GM19035 (cell line): ENCODE data around the gene OR6X1.

Experiments used
- ATAC-seq: cut with Tn5 transposase; IDR thresholded peaks from one replicate; pipeline ENCODE4 v1.9.1; 2021; ENCODE audit not compliant: unreplicated experiment

The OR6X1 gene

DNA sequence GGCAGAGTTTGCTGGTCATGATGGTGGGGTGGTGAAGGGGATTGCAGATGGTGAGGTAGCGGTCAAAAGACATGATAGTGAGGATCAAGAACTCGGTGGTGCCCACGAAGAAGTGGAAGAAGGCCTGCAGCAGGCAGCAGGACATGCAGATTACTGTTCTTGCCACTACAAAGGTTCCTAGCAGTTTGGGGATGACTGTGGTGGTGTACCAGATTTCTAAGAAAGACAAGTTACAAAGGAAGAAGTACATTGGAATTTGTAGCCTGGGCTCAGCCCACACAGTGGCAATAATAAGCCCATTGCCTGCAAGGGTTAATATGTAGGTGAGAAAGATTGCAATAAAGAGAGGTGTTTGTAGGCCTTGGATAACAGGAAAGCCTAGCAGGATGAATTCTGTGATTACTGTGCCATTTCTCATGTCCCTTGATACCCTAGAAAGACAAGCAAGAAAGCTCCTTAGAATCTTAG lies at the start of gene OR6X1:
OR6X1 (minus strand) TSS at position 418 of the 468 bp plus-strand sequence; CDS start at position 418, 0 bp downstream.
- no peak for ATAC-seq

GRCh38 chr11:123801765-123802164 lies 47.4 kb upstream of the OR6X1 start:
- ATAC-seq = no peak

DNA sequence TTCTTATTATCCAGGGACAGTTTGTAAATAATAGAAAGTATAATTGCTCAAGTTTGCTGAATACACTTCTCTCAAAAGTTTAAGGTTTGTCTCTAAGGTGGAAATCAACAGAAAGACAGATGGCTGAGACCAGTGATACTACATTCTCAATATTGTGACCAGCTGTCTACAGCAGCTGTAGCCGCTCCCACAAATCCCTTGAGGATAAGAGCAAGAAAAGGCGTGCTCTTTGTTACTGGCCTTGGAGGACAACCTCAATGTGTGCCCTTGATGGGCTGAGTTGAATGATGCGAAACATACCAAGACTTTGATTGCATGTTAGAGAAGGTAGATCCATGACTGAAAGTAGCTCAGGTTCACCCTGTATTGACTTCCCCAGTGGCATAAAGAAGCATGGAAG lies 45.7 kb upstream of the OR6X1 start:
- no peak for ATAC-seq

DNA sequence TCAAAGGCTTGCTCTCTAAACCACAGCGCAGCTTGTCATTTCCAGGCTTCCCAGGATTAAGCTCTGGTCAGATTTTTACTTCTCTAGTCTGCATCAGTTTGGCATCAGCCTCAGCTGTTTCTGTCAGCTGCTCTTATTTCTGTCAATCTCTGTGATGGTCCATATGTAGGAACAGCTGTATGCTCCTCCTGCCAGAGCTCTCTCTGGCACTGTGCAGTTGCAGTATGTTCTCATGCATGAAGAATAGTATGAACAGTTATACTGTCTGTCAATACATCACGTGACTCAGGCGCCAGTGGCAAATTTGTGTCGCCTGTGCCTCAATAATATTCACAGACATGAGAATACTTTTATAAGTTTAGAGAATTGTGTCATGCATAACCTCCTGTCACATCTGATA lies 45.1 kb upstream of the OR6X1 start:
- no peak for ATAC-seq

DNA sequence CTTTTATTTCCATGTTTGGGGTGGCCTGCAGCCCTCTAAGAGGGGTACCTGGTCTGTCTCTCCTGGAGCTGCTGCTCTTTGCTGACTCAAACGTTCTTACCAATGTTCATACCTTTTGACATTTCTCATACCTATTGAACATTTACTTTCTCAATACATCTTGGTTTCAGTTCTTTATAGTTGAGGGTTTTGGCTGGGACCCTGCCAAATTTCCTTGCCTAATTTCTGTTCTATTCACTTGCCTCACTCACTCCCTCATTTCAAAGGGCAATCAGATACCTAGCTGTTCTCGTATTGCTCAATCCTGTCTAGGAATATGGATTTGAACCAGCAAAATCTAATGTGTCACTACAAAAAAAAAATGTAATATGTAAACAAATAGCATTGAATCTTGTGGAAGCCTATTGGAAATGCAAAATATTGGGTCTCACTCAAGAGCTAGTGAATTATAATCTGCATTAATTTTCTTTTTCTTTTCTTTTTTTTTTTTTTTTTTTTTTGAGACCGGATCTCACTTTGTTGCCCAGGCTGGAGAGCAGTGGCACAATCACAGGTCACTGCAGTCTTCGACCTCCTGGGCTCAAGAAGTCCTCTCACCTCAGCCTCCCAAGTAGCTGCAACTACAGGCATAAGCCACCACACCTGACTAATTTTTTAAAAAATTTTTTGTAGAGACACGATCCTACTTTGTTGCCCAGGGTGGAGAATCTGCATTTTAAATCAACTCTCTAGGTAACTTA lies 44.4 kb upstream of the OR6X1 start:
- no peak for ATAC-seq

DNA sequence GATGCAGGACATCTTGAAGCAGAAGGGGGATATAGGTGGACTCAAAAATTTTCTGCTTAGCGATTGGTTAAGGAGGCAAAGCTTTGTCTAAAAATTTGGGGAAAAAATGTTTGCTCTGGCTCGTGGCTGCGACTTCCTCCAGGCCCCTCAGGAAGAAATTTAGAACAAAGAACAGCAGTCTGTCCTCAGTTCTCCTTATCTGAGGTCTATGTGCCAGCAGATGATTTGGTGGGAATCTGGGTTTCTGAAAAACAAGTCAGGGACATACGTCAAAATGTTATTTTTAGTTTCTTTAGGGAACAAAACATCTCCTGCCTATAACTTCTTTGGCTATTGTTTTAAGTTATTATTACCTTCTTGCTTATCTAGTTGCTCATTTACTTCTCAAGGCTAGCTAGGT lies 43.8 kb upstream of the OR6X1 start:
- no peak for ATAC-seq

GRCh38 chr11:123797541-123797940 lies 43.2 kb upstream of the OR6X1 start:
- no peak for ATAC-seq

- ATAC-seq = no peak
These were observed 42.8 kb upstream of the OR6X1 start for GRCh38 chr11:123797114-123797513.

GRCh38 chr11:123796226-123796625 lies 41.9 kb upstream of the OR6X1 start:
- no peak for ATAC-seq

DNA sequence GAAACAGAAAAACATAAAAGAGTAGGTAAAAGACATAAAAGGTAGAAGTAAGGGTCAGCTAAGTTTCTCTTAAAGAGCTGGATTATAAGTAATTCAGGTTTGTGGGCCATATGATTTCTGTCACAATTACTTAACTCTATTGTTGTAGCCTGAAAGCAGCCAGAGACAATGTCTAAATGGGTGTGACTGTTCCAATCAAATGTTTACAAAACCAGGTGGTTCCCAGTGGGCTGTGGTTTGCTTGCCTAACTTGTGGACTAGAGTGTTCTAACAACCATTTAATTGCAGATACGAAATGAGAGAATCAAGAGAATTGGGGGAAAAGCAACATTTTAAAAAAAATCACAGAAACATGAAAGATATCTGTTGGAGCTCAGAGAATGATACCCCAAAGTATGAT lies 29.2 kb upstream of the OR6X1 start:
- no peak for ATAC-seq

GRCh38 chr11:123778511-123778910 lies 24.2 kb upstream of the OR6X1 start:
- ATAC-seq = no peak

DNA sequence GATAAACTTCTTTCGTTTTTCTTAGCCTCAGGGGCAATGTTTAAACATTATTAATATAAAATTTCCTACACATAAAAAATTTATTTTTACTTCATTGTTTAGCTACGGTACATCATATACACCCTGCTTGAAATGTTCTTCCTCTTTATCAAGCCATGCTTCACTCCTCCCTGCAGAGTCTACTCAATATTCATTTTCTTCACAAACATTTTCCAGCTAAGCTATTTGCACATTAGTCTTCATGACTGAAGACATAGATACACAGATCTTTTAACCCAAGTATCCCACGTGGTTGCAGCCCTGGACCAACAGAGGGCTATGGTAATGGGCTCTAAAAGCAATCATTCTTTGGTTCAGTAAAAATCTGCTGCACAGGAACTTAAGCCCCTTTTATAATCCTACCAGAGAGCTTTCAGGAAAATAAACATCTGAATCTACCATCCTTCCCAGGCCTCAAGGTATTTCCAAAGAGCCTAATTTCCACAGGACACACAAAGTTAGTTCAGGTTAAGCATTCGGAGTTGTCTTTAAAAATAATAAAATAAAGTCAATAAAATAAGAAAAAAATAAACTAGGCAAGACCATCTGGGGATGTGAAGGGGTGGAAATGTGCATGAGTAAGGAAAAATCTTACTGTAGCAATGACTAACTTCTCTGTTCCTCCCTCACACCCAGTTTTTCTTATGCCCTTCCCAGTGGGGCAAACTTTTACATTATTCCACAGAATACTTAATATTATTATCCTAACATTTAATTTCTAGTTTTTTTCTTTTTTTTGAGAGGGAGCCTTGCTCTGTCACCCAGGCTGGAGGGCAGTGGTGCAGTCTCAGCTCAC lies 21.6 kb upstream of the OR6X1 start:
- no peak for ATAC-seq

DNA sequence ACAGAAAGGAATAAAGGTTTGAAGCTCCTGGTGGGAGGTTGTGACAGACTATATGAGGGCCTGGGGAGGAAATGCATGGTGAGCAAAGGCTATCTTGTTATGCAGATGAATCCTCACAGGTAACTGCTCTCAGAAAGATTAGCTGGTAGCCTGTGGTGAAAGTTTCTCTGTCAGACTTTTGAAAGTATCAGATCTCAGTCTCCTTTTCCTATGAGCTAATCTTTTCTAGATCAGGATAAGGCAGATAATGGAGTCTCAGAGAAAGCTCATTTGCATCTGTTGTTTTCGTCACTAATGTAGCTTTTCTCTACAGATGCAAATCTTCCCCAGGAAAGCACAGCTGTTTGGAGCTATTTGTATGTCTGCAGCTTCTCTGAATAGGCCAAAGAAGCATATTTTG lies 21.0 kb upstream of the OR6X1 start:
- no peak for ATAC-seq

DNA sequence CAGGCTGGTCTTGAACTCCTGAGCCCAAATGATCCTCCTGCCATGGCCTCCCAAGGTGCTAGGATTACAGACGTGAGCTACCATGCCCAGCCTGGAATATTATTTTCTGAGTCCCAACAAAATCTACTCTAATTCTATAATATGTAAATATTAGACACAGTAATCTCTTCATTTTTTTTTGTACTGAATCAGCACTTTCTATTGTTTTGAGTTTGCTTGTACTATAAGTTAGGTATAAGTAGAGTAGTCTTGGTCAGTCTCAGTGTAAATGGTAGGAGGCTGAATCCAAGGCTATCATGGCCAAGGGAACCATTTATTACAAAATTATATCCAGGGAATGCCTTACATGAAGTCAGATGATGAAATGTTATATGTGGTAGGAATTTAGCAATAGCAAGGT lies 19.6 kb upstream of the OR6X1 start:
- ATAC-seq = no peak

DNA sequence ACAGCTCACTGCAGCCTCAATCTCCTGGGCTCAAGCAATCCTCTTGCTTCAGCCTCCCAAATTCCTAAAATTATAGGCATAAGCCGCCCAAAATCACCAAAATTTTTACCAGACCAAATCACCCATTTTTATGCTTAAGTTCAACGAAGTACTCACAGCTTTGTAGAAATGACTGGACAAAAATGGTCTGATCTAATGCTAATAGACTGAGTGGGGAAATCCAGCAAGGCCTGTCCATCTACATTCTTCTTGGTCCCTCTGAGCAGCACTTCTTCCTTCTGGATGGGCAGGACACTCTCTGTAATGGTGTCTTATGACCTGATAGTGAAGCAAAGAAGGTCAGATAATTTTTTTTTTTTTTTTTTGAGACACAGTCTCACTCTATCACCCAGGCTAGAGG lies 18.7 kb upstream of the OR6X1 start:
- no peak for ATAC-seq

DNA sequence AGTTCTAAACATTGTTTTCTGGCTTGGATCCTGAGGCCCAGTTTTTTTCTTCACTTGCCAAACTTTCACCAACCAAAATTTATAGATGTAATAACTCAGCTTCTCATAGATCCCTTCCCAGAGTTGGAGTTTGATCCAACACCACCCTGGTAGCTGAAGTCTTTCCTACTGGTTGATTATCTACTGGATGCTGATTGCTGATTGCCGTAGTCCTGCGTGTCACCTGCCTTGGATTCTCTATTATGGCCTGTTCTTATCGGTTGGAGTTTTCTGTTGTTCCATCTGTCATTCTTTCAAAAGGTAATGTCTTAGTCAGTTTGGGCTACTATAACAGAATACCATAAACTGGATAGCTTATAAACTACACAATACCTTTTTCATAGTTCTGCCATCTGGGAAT lies 17.3 kb upstream of the OR6X1 start:
- no peak for ATAC-seq

DNA sequence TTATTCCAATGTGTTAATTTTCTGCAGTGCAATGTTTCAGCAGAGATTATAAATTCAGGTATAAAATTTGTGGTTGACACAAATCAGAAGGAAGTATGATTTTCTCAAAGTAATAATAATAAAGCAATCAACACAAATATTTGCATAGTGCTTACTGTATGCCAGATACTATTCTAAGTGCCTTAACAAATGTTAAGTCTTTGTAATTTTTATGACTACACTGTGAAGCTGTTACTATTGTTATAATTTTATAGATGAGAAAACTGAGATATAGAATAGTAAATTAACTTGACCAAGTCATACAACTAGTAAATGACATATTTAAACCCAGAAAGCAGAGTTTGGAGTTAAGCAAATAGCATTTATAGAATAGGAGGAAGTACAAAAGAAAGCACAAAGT lies 16.4 kb upstream of the OR6X1 start:
- no peak for ATAC-seq

DNA sequence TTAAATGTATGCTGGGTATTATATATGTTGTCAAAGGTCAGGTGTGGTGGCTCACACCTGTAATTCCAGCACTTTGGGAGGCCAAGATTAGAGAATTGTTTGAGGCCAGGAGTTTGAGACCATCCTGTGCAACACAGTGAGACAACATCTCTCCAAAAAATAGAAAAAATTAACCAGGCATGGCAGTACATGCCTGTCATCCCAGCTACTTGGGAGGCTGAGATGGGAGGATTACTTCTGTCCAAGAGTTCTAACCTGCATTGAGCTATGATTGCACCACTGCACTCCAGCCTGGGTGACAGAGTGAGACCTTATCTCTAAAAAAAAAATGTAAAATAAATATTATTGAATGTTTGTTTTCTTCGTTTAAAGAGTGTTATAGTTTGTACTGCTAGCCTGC lies 11.3 kb upstream of the OR6X1 start:
- no peak for ATAC-seq

GRCh38 chr11:123762422-123762821 lies 8.1 kb upstream of the OR6X1 start:
- ATAC-seq = no peak

GRCh38 chr11:123760894-123761293 lies 6.6 kb upstream of the OR6X1 start:
- peak; percentile 84 for ATAC-seq

DNA sequence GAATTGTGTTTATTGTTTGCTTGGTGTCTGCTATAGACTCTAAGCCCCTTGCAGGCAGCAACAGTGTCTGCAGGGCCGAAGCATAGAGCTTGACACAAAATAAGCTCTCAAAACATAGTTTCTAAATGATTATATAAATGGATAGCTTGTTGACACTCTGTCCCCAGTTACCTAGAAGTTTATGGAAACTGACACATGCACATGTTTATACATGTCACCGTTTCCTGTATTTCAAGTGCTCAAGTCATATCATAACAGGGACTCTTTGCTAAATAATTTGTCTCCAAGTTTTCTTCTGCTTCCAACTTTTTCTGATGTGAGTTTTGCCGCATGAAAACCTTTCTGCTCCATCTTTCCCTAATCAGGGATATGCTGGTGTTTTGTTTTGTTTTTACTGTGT lies 3.7 kb upstream of the OR6X1 start:
- no peak for ATAC-seq

- ATAC-seq = no peak
These were observed 1.5 kb upstream of the OR6X1 start for GRCh38 chr11:123755813-123756212.
